Right lobe of liver (tissue), 6 donors: Measurements from ENCODE around the gene PLAAT4. TPM values are rescaled to one million over a fixed set of nuclear protein-coding genes. Genes with fewer than 3 reads are reported as not detected.

Experiments used
- ATAC-seq, 4 donors: fragments of 200-7000 bp; cut with Tn5 transposase; one replicate each; pipeline ENCODE4 v1.9.1; 2020; ENCODE audit warnings: mild to moderate bottlenecking in 4 of 4, moderate library complexity in 4 of 4
- DNase-seq, 3 donors: peaks; one replicate each; pipeline ENCODE4 v3.0.0-alpha.2; 2020
- H3K27ac ChIP-seq, 3 donors: fragments of 200-600 bp; one replicate each; pipeline ENCODE4 v1.8.0; 2022
- H3K27me3 ChIP-seq, 2 donors: fragments of 200-600 bp; one replicate each; pipeline ENCODE4 v1.8.0; 2022
- H3K36me3 ChIP-seq, 4 donors: fragments of 200-600 bp; sonication (generic) in 1 of 4; one replicate each; pipeline versions ENCODE4 v1.5.1 to v1.8.0; 2017 to 2022; ENCODE audit warnings: control low read depth in 1 of 4
- H3K4me1 ChIP-seq, 4 donors: fragments of 200-600 bp; sonication (generic) in 1 of 4; one replicate each; pipeline versions ENCODE4 v1.5.1 to v1.8.0; 2017 to 2022; ENCODE audit warnings: control low read depth in 1 of 4
- H3K4me3 ChIP-seq, 3 donors: fragments of 200-600 bp; one replicate each; pipeline ENCODE4 v1.8.0; 2022
- H3K9me3 ChIP-seq, 4 donors: fragments of 200-600 bp; sonication (generic) in 1 of 4; one replicate each; pipeline versions ENCODE4 v1.5.1 to v1.8.0; 2017 to 2022; ENCODE audit warnings: control low read depth in 1 of 4
- POLR2A ChIP-seq: fragments of 450-650 bp; IDR thresholded peaks from one replicate; pipeline ENCODE4 v1.6.1; 2017; ENCODE audit warnings: antibody characterized with exemption, mild to moderate bottlenecking
- WGBS: methylation state at CpG from one replicate; pipeline ENCODE4 v1.1.6; 2018; ENCODE audit warnings: low coverage, low lambda C conversion rate; ENCODE audit not compliant: insufficient coverage; ENCODE audit errors: missing lambda C conversion rate; 5-methylcytosine and 5-hydroxymethylcytosine counted together
- intact Hi-C, 2 donors: fragments of 100-400 bp; cut with DNase I; formaldehyde crosslinking; loops; one replicate each; pipeline versions ENCODE4 v1.11.2 to v1.14.1; 2022
- total RNA-seq, 6 experiments: library from RNA; depleted of rRNA in 2 of 6; stranded (reverse); fragments of >200 nt in 2 of 6; fragmentation: NEBNext Ultra II Directional in 3 of 6; extraction: Animal tissue kit (Norgen Biotek cat#: 25700) in 3 of 6; gene quantifications; one replicate each; pipeline versions ENCODE4 v1.1.0 to v1.2.4, GENCODE V29; 2016 to 2023
- TF ChIP-seq, protein P1 (sequence below), 4 donors: fragments of 200-600 bp in 3 of 4; fragments of 450-650 bp in 1 of 4; IDR thresholded peaks; one replicate each; pipeline versions ENCODE4 v1.5.1 to v1.8.0; 2016 to 2022; ENCODE audit warnings: antibody characterized with exemption in 4 of 4, mild to moderate bottlenecking in 2 of 4
- donor health status: DM: no; HTN: yes; CAD: no.
- donor health status: DM: no; HTN: no; CAD: no.
- donor health status: DM: no; HTN: no; CAD: no.
- donor health status: DM: no; HTN: yes; CAD: no.
- donor health status: DM: no; HTN: yes; CAD: no.

The PLAAT4 gene
- total RNA-seq, 6 experiments from 2014 or later = 15.9 to 56.8 (median 47.0) TPM

DNA sequence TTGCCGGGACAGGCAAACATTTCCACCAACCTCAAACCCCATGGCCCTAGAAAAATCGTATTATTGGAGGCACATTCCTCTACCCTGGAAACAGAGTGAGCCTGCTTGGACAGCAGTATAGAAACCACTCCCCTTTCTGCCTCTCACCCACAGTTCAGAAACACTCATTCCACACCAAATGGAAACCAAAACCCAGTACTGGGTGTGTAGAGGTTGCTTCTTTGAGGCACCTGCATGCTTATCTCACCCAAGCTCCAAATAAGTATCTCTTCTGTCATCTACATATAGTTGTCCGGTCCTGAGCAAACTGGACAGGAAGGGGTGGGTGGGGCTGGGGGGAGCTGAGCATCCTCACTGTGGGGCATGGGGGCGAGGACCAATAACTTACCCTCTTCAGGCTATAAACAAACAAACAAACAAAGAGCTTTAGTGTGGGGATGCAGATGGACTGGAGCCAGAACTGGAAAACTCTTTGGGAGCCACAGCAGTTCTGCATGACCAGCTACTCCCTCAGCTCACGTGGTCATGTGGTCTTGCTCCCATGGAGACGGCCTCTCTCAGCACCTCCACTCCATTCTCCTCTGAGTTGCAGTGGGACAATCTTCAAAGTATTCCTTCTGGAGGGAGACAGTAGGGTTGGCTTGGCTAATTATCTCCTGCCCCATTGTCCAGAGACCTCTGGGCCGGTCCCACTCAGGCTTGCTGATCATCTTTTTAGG lies 27.6 kb downstream of the PLAAT4 start:
- peaks cover 0 to 21% (median 0%) of the 10 kb centered on the region in 4 donors for H3K4me1 ChIP-seq
- H3K27ac ChIP-seq = no peak overlapping the region
- DNase-seq (no peak), ATAC-seq (no peak)
- TF ChIP-seq, protein P1, sequence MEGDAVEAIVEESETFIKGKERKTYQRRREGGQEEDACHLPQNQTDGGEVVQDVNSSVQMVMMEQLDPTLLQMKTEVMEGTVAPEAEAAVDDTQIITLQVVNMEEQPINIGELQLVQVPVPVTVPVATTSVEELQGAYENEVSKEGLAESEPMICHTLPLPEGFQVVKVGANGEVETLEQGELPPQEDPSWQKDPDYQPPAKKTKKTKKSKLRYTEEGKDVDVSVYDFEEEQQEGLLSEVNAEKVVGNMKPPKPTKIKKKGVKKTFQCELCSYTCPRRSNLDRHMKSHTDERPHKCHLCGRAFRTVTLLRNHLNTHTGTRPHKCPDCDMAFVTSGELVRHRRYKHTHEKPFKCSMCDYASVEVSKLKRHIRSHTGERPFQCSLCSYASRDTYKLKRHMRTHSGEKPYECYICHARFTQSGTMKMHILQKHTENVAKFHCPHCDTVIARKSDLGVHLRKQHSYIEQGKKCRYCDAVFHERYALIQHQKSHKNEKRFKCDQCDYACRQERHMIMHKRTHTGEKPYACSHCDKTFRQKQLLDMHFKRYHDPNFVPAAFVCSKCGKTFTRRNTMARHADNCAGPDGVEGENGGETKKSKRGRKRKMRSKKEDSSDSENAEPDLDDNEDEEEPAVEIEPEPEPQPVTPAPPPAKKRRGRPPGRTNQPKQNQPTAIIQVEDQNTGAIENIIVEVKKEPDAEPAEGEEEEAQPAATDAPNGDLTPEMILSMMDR (IDR thresholded peaks at IDR 0.05) = no peak
- no peak for TF ChIP-seq POLR2A
- H3K27me3 ChIP-seq = no peaks in the 10 kb centered on the region
- 89% methylated on average over 3 of the region's 7 CpGs for WGBS
- intact Hi-C loops = no loop called here
- no peaks in the 10 kb centered on the region for H3K36me3 ChIP-seq
- H3K4me3 ChIP-seq = no peak overlapping the region
- H3K9me3 ChIP-seq = no peaks in the 10 kb centered on the region

DNA sequence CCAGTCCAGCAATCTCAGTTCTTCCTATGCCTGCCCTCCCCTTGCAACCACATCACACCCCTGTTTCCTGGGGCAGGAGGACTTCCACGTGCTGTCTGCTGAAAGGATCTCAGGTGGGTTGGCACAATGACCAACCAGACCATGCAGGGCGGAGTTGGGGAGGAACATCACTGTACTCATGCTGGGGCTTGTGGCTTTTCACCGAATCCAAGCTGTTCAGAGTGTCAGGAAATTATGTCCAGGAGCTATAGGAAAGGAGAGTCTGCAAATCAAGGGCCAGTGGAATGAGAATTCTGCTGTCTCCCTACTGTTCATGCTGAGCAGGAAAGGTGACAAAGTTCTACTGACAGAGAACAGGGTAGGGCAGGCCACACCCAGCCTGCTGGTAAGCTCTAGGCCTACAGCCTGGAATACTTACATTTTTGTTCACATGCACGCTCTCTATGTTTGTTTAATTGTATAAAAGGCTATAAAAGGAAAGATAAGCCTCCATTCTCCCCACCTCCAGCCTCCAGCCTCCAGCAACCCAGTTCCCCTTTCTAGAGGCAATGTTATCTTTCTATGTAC lies 28.3 kb downstream of the PLAAT4 start:
- TF ChIP-seq, protein P1 (IDR thresholded peaks at IDR 0.05) = no peak
- TF ChIP-seq POLR2A = no peak
- ATAC-seq (no peak), DNase-seq (no peak)
- Histone ChIP-seq H3K9me3 (no peaks in the 10 kb centered on the region), H3K4me1 (peaks cover 0 to 21% (median 0%) of the 10 kb centered on the region in 4 donors), H3K4me3 (no peak overlapping the region), H3K27me3 (no peaks in the 10 kb centered on the region), H3K27ac (no peak overlapping the region), H3K36me3 (no peaks in the 10 kb centered on the region)
- intact Hi-C loops = no loop called here
- WGBS = 70% methylated on average over 4 of the region's 4 CpGs

- Histone ChIP-seq H3K27me3 (no peaks in the 10 kb centered on the region), H3K9me3 (no peaks in the 10 kb centered on the region), H3K27ac (peak overlapping the region in 1 of 3 donors; percentile 3), H3K4me3 (peak overlapping the region in 1 of 3 donors; percentile 24), H3K4me1 (peaks cover 0 to 21% (median 0%) of the 10 kb centered on the region in 4 donors), H3K36me3 (no peaks in the 10 kb centered on the region)
- peak; percentile 77 to 94 (median 88) for ATAC-seq
- intact Hi-C loops = no loop called here
- 46% methylated on average over 3 of the region's 5 CpGs for WGBS
- DNase-seq = no peak
- no peak for TF ChIP-seq POLR2A
- TF ChIP-seq, protein P1 (IDR thresholded peaks at IDR 0.05) = no peak
Measured at GRCh38 chr11:63567044-63567840, 30.6 kb downstream of the PLAAT4 start.

DNA sequence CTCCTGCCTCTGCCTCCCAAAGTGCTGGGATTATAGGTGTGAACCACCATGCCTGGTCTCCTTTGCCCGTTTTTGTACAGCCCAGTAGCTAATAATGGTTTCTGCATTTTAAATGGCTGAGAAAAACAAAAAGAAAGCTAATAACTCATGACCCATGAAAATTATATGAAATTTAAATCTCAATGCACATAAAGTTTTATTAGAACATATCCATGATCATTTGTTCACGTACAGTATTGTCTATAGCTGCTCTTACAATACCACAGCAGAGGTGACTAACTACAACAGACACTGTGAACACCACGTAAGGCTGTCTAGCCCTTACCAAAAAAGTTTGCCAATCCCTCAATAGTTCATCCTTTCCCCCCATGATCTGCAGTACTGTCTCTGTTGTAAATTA lies 33.0 kb downstream of the PLAAT4 start:
- H3K4me1 ChIP-seq = peaks cover 0 to 24% (median under 1%) of the 10 kb centered on the region in 4 donors
- WGBS = 86% methylated on average over 3 of the region's 3 CpGs

More for the DNA sequence above, 33.0 kb downstream of the PLAAT4 start:
- H3K9me3 ChIP-seq = no peaks in the 10 kb centered on the region
- H3K27me3 ChIP-seq = no peaks in the 10 kb centered on the region
- intact Hi-C loops = no loop called here
- H3K27ac ChIP-seq = no peak overlapping the region
- ATAC-seq (no peak), DNase-seq (no peak)
- TF ChIP-seq, protein P1 (IDR thresholded peaks at IDR 0.05) = no peak
- no peak for TF ChIP-seq POLR2A
- no peaks in the 10 kb centered on the region for H3K36me3 ChIP-seq
- no peak overlapping the region for H3K4me3 ChIP-seq
